HEK293 (cell line): ENCODE data around the gene TAC3.
"Not testable (repeated sequence)": the region's sequence is repeated elsewhere in the genome, so short reads cannot be mapped to it uniquely, and the experiment has no call there.

Experiments used
- BCL11B ChIP-seq: fragments of 450-650 bp; formaldehyde crosslinking; IDR thresholded peaks from 2 replicates; pipeline ENCODE4 v1.5.1; 2016; ENCODE audit warnings: low read depth, missing biosample characterization, missing genetic modification characterization
- CTCF ChIP-seq: fragments of 450-650 bp; formaldehyde crosslinking; IDR thresholded peaks from 2 replicates; pipeline ENCODE4 v1.5.1; 2016; ENCODE audit warnings: missing biosample characterization, missing genetic modification characterization
- REST ChIP-seq: fragments of 450-650 bp; formaldehyde crosslinking; IDR thresholded peaks from 2 replicates; pipeline ENCODE4 v1.5.1; 2016; ENCODE audit warnings: missing biosample characterization, missing genetic modification characterization
- SALL2 ChIP-seq: fragments of 450-650 bp; formaldehyde crosslinking; IDR thresholded peaks from 2 replicates; pipeline ENCODE4 v1.5.0; 2017; ENCODE audit warnings: missing biosample characterization, mild to moderate bottlenecking, missing genetic modification characterization, borderline replicate concordance
- ZBTB20 ChIP-seq: fragments of 450-650 bp; formaldehyde crosslinking; IDR thresholded peaks from 2 replicates; pipeline ENCODE4 v1.5.1; 2016; ENCODE audit warnings: missing biosample characterization, missing genetic modification characterization
- ZNF174 ChIP-seq: fragments of 450-650 bp; formaldehyde crosslinking; IDR thresholded peaks from 2 replicates; pipeline ENCODE4 v1.5.0; 2017; ENCODE audit warnings: missing biosample characterization, mild to moderate bottlenecking, missing genetic modification characterization
- ZNF24 ChIP-seq: fragments of 450-650 bp; formaldehyde crosslinking; IDR thresholded peaks from 2 replicates; pipeline ENCODE4 v1.5.1; 2016; ENCODE audit warnings: missing biosample characterization, missing genetic modification characterization
- ZNF274 ChIP-seq, 2 experiments: fragments of 200-500 bp in 1 of 2; fragments of 450-650 bp in 1 of 2; sonication (Bioruptor generic) in 1 of 2; formaldehyde crosslinking in 1 of 2; IDR thresholded peaks; 2 replicates each; pipeline versions ENCODE4 v1.5.1 to v1.6.1; 2014 to 2016; ENCODE audit warnings: borderline replicate concordance in 1 of 2, inconsistent platforms in 1 of 2, low read length in 1 of 2, missing biosample characterization in 1 of 2, missing genetic modification characterization in 1 of 2
- ZNF423 ChIP-seq: fragments of 450-650 bp; formaldehyde crosslinking; IDR thresholded peaks from 2 replicates; pipeline ENCODE4 v1.5.1; 2016; ENCODE audit warnings: missing biosample characterization, missing genetic modification characterization
- ZNF596 ChIP-seq: fragments of 450-650 bp; IDR thresholded peaks from 2 replicates; pipeline ENCODE4 v1.5.0; 2018; ENCODE audit warnings: missing biosample characterization, mild to moderate bottlenecking, missing genetic modification characterization, moderate library complexity
- ZNF621 ChIP-seq: fragments of 450-650 bp; formaldehyde crosslinking; IDR thresholded peaks from 2 replicates; pipeline ENCODE4 v1.5.1; 2017; ENCODE audit warnings: missing biosample characterization, missing genetic modification characterization

- TF ChIP-seq CTCF (tag by site-specific recombination); SALL2; ZNF621 (tag by site-specific recombination); ZNF24 (tag by site-specific recombination); ZNF423 (tag by site-specific recombination); ZBTB20; ZNF596 (tag by site-specific recombination); REST (tag by site-specific recombination); ZNF174 (tag by site-specific recombination); BCL11B (tag by site-specific recombination); ZNF274 (IDR thresholded peaks at IDR 0.05; ENCODE audit: low read length); ZNF274 (tag by site-specific recombination; IDR thresholded peaks at IDR 0.05; ENCODE audit: borderline replicate concordance): not testable (repeated sequence)
Measured at GRCh38 chr12:57022324-57022723, 6.0 kb upstream of the TAC3 start.
